ENCODE data around the gene CEP72. TPM values are rescaled to one million over a fixed set of nuclear protein-coding genes. Genes with fewer than 3 reads are reported as not detected.

Gene CEP72
- total and polyA plus RNA-seq, 7 donors = 0.36 to 7.1 (median 1.6) TPM

DNA sequence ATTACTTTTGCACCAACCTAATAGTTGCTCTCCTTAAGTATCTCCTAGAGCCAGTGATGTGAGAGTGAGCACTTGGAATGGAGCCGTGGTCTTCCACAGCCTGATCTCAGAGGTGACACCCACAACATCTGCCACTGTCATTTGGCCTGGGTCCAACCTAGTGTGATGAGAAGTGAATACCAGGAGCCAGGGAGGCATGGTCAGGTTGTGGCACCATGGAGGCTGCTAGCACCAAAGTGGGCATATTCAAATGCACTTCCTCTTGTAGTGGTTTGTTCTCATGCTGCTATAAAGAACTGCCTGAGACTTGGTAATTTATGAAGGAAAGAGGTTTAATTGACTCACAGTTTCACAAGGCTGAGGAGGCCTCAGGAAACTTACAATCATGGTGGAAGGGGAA is 22.6 kb upstream of the CEP72 start:
- 82 to 91% methylated on average over 1 of the region's 1 CpG for WGBS, 2 donors
- peaks cover 2 to 34% (median 3%) of the 10 kb centered on the region in 3 donors for H3K27me3 ChIP-seq
- no peaks in the 10 kb centered on the region for H3K4me1 ChIP-seq
- TF ChIP-seq EP300 (IDR thresholded peaks at IDR 0.05) = no peak
- TF ChIP-seq POLR2A (IDR thresholded peaks at IDR 0.05) = no peak
- TF ChIP-seq POLR2AphosphoS5 (IDR thresholded peaks at IDR 0.05) = no peak
- TF ChIP-seq, protein P1, sequence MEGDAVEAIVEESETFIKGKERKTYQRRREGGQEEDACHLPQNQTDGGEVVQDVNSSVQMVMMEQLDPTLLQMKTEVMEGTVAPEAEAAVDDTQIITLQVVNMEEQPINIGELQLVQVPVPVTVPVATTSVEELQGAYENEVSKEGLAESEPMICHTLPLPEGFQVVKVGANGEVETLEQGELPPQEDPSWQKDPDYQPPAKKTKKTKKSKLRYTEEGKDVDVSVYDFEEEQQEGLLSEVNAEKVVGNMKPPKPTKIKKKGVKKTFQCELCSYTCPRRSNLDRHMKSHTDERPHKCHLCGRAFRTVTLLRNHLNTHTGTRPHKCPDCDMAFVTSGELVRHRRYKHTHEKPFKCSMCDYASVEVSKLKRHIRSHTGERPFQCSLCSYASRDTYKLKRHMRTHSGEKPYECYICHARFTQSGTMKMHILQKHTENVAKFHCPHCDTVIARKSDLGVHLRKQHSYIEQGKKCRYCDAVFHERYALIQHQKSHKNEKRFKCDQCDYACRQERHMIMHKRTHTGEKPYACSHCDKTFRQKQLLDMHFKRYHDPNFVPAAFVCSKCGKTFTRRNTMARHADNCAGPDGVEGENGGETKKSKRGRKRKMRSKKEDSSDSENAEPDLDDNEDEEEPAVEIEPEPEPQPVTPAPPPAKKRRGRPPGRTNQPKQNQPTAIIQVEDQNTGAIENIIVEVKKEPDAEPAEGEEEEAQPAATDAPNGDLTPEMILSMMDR (IDR thresholded peaks at IDR 0.05) = no peak
- intact Hi-C loops (cut with DNase I) = no loop called here
- no peaks in the 10 kb centered on the region for H3K36me3 ChIP-seq
- DNase-seq = peak; percentile 50
- no peaks in the 10 kb centered on the region for H3K9me3 ChIP-seq
- no peak overlapping the region for H3K27ac ChIP-seq
- no peak overlapping the region for H3K4me3 ChIP-seq

DNA sequence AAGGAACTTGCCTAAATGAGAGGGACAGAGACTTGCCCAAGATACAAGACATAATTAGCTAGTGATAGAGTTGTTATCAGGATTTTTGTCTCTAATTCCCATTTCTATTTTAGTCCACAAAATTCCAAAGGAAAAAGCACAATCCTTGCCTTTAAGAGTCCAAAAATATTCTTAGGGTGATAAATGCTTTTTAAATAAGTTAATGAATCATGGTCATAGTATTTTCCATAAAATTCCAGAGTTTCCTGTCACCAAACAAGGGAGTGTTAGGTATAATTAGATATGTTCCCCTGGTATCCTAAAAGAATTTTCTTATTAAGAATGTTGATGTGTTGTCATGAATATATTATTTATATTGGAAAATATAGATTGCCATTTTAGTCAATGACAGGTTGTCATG is 21.8 kb upstream of the CEP72 start:
- H3K9me3 ChIP-seq = no peaks in the 10 kb centered on the region
- peaks cover 2 to 35% (median 3%) of the 10 kb centered on the region in 3 donors for H3K27me3 ChIP-seq
- intact Hi-C loops (cut with DNase I) = no loop called here

DNA sequence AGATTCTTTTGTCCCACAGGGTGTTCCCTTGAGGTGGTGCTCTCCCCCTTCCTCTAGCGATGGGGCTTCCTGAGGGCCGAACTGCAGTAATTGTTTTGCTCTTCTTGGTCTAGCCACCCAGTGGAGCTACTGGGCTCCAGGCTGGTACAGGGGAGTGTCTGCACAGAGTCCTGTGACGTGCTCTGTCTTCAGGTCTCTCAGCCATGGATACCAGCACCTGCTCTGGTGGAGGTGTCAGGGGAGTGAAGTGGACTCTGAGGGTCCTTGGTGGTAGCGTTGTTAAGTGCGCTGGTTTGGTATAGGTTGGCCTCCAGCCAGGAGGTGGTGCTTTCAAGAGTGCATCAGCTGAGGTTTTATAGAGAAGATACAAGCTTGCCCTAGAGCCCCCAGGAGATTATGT is 20.4 kb upstream of the CEP72 start:
- peak; percentile 37 for DNase-seq
- no peaks in the 10 kb centered on the region for H3K36me3 ChIP-seq
- intact Hi-C loops (cut with DNase I) = no loop called here
- H3K27me3 ChIP-seq = peaks cover 2 to 35% (median 3%) of the 10 kb centered on the region in 3 donors
- H3K27ac ChIP-seq = no peak overlapping the region
- 86 to 87% methylated on average over 5 of the region's 5 CpGs for WGBS, 2 donors
- no peaks in the 10 kb centered on the region for H3K9me3 ChIP-seq
- no peak overlapping the region for H3K4me3 ChIP-seq
- no peaks in the 10 kb centered on the region for H3K4me1 ChIP-seq
- TF ChIP-seq POLR2AphosphoS5 (IDR thresholded peaks at IDR 0.05) (no peak), EP300 (IDR thresholded peaks at IDR 0.05) (no peak), POLR2A (IDR thresholded peaks at IDR 0.05) (no peak)
- TF ChIP-seq, protein P1 (IDR thresholded peaks at IDR 0.05) = no peak

More for the DNA sequence above, 21.8 kb upstream of the CEP72 start:
- TF ChIP-seq POLR2AphosphoS5 (IDR thresholded peaks at IDR 0.05) (no peak), EP300 (IDR thresholded peaks at IDR 0.05) (no peak), POLR2A (IDR thresholded peaks at IDR 0.05) (no peak)
- TF ChIP-seq, protein P1 (IDR thresholded peaks at IDR 0.05) = no peak
- H3K27ac ChIP-seq = no peak overlapping the region
- DNase-seq = no peak
- H3K4me1 ChIP-seq = no peaks in the 10 kb centered on the region
- no peak overlapping the region for H3K4me3 ChIP-seq
- H3K36me3 ChIP-seq = no peaks in the 10 kb centered on the region

DNA sequence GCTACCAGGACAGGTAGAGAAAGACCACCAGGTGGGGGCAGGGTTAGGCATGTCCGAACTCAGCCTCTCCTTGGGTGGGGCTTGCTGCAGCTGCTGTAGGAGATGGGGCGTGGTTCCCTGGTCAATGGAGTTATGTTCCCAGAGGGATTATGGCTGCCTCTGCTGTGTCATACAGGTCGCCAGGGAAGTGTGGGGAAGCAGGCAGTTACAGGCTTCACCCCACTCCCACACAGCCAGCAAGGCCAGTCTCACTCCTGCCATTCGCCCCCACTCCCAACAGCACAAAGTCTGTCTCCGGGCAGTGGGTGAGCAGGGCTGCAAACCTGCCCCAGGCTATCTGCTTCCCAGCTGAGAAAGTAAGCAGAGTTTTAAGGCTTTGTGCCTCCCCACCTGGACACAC is 20.0 kb upstream of the CEP72 start:
- TF ChIP-seq POLR2A (IDR thresholded peaks at IDR 0.05) = no peak
- TF ChIP-seq, protein P1 (IDR thresholded peaks at IDR 0.05) = no peak
- no peak for TF ChIP-seq POLR2AphosphoS5 (IDR thresholded peaks at IDR 0.05)
- TF ChIP-seq EP300 (IDR thresholded peaks at IDR 0.05) = no peak
- Histone ChIP-seq H3K4me1 (no peaks in the 10 kb centered on the region), H3K27me3 (peaks cover 2 to 37% (median 3%) of the 10 kb centered on the region in 3 donors), H3K27ac (no peak overlapping the region), H3K36me3 (no peaks in the 10 kb centered on the region), H3K4me3 (no peak overlapping the region), H3K9me3 (no peaks in the 10 kb centered on the region)
- WGBS, 2 donors = 40 to 64% methylated on average over 5 of the region's 5 CpGs
- DNase-seq = peak; percentile 33
- intact Hi-C loops (cut with DNase I) = no loop called here

DNA sequence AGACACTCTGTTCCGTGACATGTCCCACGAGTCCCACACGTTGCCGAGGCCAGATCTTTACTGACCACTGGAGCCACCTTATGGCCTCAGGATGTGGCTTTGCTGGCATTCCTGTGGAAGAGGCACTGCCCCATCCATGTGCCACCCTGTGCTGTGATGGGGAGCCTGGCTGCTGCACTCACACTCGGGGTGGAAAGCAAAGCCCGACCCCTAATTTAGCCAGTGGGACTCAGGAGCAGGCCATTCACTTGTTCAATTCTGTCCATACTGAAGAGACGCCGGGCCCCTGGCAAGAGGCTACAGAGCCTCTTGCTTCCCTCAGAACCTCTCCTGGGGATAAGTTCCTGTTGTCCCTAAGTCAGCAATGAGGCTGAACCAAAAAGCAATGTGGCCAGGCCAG is 18.6 kb upstream of the CEP72 start:
- DNase-seq = peak; percentile 37
- Histone ChIP-seq H3K4me1 (no peaks in the 10 kb centered on the region), H3K27ac (no peak overlapping the region), H3K27me3 (peaks cover 0 to 43% (median 3%) of the 10 kb centered on the region in 3 donors), H3K36me3 (no peaks in the 10 kb centered on the region), H3K4me3 (no peak overlapping the region), H3K9me3 (no peaks in the 10 kb centered on the region)
- 84 to 86% methylated on average over 8 of the region's 8 CpGs for WGBS, 2 donors
- intact Hi-C loops (cut with DNase I) = no loop called here
- TF ChIP-seq POLR2A (IDR thresholded peaks at IDR 0.05) (no peak), POLR2AphosphoS5 (IDR thresholded peaks at IDR 0.05) (no peak), EP300 (IDR thresholded peaks at IDR 0.05) (no peak)
- TF ChIP-seq, protein P1 (IDR thresholded peaks at IDR 0.05) = no peak
